Liver (tissue), 9 donors: ENCODE data around the gene KDM4C. TPM values are rescaled to one million over a fixed set of nuclear protein-coding genes. Genes with fewer than 3 reads are reported as not detected.

Experiments
- DNase-seq: peaks from one replicate; pipeline ENCODE4 v3.0.0-alpha.2; 2017; ENCODE audit warnings: low spot score
- H3K27ac ChIP-seq, 2 donors: one replicate each; pipeline ENCODE4 v1.7.0; 2013; ENCODE audit warnings: inconsistent platforms in 2 of 2, low read length in 2 of 2, control low read depth in 1 of 2, low read depth in 1 of 2, mild to moderate bottlenecking in 1 of 2
- H3K27me3 ChIP-seq, 4 donors: one replicate each; pipeline versions ENCODE4 v1.6.1 to v1.7.0; 2013; ENCODE audit warnings: low read length in 3 of 4, inconsistent platforms in 1 of 4, mild to moderate bottlenecking in 1 of 4, moderate library complexity in 1 of 4; ENCODE audit not compliant: control insufficient read depth in 4 of 4, insufficient read depth in 4 of 4
- H3K36me3 ChIP-seq, 4 donors: one replicate each; pipeline versions ENCODE4 v1.6.1 to v1.7.0; 2013; ENCODE audit warnings: low read length in 3 of 4, mild to moderate bottlenecking in 3 of 4, low read depth in 1 of 4, moderate library complexity in 1 of 4; ENCODE audit not compliant: control insufficient read depth in 4 of 4, insufficient read depth in 3 of 4
- H3K4me1 ChIP-seq, 4 donors: one replicate each; pipeline versions ENCODE4 v1.6.1 to v1.7.0; 2013; ENCODE audit warnings: low read length in 3 of 4, mild to moderate bottlenecking in 3 of 4, moderate library complexity in 1 of 4; ENCODE audit not compliant: control insufficient read depth in 4 of 4, insufficient read depth in 4 of 4
- H3K4me3 ChIP-seq, 3 donors: one replicate each; pipeline versions ENCODE4 v1.6.1 to v1.7.0; 2013; ENCODE audit warnings: low read length in 3 of 3, control low read depth in 1 of 3, low read depth in 1 of 3, mild to moderate bottlenecking in 1 of 3
- H3K9ac ChIP-seq, 2 donors: one replicate each; pipeline ENCODE4 v1.7.0; 2013; ENCODE audit warnings: low read length in 2 of 2, mild to moderate bottlenecking in 2 of 2, moderate library complexity in 2 of 2, control low read depth in 1 of 2, low read depth in 1 of 2
- H3K9me3 ChIP-seq, 4 donors: one replicate each; pipeline versions ENCODE4 v1.6.1 to v1.7.0; 2013; ENCODE audit warnings: low read length in 3 of 4; ENCODE audit not compliant: control insufficient read depth in 4 of 4
- EGR1 ChIP-seq, 2 donors: IDR thresholded peaks; 2 replicates each; pipeline ENCODE4 v1.6.1; 2016 to 2018; ENCODE audit warnings: antibody characterized with exemption in 2 of 2, low read depth in 2 of 2
- FOXA1 ChIP-seq: IDR thresholded peaks from 2 replicates; pipeline ENCODE4 v1.6.1; 2016; ENCODE audit warnings: antibody characterized with exemption
- HNF4A ChIP-seq, 2 donors: conservative IDR thresholded peaks; 2 replicates each; pipeline ENCODE4 v1.6.1; 2016; ENCODE audit warnings: antibody characterized with exemption in 2 of 2, mild to moderate bottlenecking in 2 of 2
- JUND ChIP-seq, 2 donors: IDR thresholded peaks; 2 replicates each; pipeline ENCODE4 v1.6.1; 2016; ENCODE audit warnings: antibody characterized with exemption in 2 of 2
- NR2F2 ChIP-seq: IDR thresholded peaks from 2 replicates; pipeline ENCODE4 v1.6.1; 2016; ENCODE audit warnings: antibody characterized with exemption
- RAD21 ChIP-seq, 2 donors: IDR thresholded peaks; 2 replicates each; pipeline ENCODE4 v1.6.1; 2016; ENCODE audit warnings: antibody characterized with exemption in 2 of 2, mild to moderate bottlenecking in 2 of 2
- RXRA ChIP-seq, 2 donors: IDR thresholded peaks; 2 replicates each; pipeline ENCODE4 v1.6.1; 2017 to 2018; ENCODE audit warnings: antibody characterized with exemption in 2 of 2, mild to moderate bottlenecking in 1 of 2
- SP1 ChIP-seq: IDR thresholded peaks from 2 replicates; pipeline ENCODE4 v1.6.1; 2018; ENCODE audit warnings: antibody characterized with exemption, mild to moderate bottlenecking
- TAF1 ChIP-seq: conservative IDR thresholded peaks from 2 replicates; pipeline ENCODE4 v1.6.1; 2016; ENCODE audit warnings: antibody characterized with exemption, mild to moderate bottlenecking
- WGBS: extraction: QIAGEN DNeasy Blood & Tissue Kit; methylation state at CpG from one replicate; pipeline ENCODE4 v1.1.7; 2013; 5-methylcytosine and 5-hydroxymethylcytosine counted together
- polyA plus RNA-seq, 2 donors: library from polyadenylated mRNA; stranded (reverse) in 1 of 2; unstranded in 1 of 2; fragments of 200-250 nt in 1 of 2; fragments of >200 nt in 1 of 2; fragmentation: Nextera tagmentation in 1 of 2; extraction: Ambion mirVana in 1 of 2; gene quantifications; one replicate each; pipeline versions ENCODE4 v1.2.1 to v1.2.3, GENCODE V29; 2013 to 2015
- total RNA-seq, 2 donors: library from RNA; depleted of rRNA; stranded (reverse); fragments of >200 nt; gene quantifications; one replicate each; pipeline ENCODE4 v1.2.3, GENCODE V29; 2014
- TF ChIP-seq, protein P1 (sequence below): fragments of 150-350 bp; IDR thresholded peaks from 2 replicates; pipeline ENCODE4 v1.5.1; 2017; ENCODE audit warnings: improper control_type of control experiment, low read depth, low read length; ENCODE audit not compliant: missing input control
- TF ChIP-seq, protein P2 (sequence below): IDR thresholded peaks from 2 replicates; pipeline ENCODE4 v1.6.1; 2016; ENCODE audit warnings: antibody characterized with exemption
- donor health status: healthy.
- donor health status: healthy.
- donor health status: healthy.
- donor health status: healthy.
- donor health status: healthy.

Gene KDM4C
- total and polyA plus RNA-seq, 4 donors = 4.3 to 40.2 (median 24.0) TPM

DNA sequence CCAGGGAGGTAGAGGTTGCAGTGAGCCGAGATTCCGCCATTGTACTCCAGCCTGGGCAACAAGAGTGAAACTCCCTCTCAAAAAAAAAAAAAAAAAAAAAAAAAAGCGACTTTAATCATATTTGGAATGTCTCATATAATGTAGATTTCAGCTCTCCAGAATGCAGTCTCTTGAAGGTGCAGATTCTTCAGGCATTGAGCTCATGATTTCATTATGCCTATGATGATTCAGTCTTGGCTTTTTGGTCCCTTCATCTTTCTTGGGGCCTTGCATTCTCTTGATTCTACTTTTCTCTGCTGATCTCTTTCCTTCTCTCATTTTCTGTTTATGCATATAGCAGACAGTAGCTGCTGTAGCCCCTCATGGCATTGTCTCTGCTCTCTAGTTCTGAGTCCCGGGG lies 22.9 kb downstream of the KDM4C start:
- Histone ChIP-seq H3K27ac (no peak overlapping the region), H3K27me3 (no peaks in the 10 kb centered on the region), H3K4me1 (peaks cover 0 to 10% (median 0%) of the 10 kb centered on the region in 4 donors), H3K9me3 (no peaks in the 10 kb centered on the region), H3K4me3 (no peak overlapping the region), H3K36me3 (no peaks in the 10 kb centered on the region), H3K9ac (no peak overlapping the region)
- 98% methylated on average over 4 of the region's 4 CpGs for WGBS
- TF ChIP-seq SP1 = no peak
- TF ChIP-seq RXRA (IDR thresholded peaks at IDR 0.05) = no peak
- TF ChIP-seq JUND (IDR thresholded peaks at IDR 0.05) = no peak
- TF ChIP-seq NR2F2 = no peak
- TF ChIP-seq, protein P1, sequence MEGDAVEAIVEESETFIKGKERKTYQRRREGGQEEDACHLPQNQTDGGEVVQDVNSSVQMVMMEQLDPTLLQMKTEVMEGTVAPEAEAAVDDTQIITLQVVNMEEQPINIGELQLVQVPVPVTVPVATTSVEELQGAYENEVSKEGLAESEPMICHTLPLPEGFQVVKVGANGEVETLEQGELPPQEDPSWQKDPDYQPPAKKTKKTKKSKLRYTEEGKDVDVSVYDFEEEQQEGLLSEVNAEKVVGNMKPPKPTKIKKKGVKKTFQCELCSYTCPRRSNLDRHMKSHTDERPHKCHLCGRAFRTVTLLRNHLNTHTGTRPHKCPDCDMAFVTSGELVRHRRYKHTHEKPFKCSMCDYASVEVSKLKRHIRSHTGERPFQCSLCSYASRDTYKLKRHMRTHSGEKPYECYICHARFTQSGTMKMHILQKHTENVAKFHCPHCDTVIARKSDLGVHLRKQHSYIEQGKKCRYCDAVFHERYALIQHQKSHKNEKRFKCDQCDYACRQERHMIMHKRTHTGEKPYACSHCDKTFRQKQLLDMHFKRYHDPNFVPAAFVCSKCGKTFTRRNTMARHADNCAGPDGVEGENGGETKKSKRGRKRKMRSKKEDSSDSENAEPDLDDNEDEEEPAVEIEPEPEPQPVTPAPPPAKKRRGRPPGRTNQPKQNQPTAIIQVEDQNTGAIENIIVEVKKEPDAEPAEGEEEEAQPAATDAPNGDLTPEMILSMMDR = no peak
- no peak for TF ChIP-seq FOXA1
- DNase-seq = no peak

DNA sequence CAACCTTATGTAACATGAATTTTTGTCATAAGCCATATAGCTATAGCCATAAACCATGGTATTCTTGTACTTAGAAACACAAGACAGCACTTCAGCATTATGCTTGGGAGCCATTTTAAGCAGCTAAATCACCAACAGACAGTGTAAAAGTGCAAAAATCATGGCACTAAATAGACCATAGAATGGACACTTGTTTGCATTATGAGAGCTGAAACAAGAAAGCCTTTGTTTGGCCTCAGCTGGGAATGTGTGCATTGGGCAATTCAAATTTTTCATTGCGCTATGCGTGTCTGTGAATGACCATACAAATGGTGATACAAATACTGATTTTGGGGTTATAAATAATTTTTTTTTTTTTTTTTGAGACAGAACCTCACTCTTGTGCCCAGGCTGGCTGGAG lies 23.7 kb downstream of the KDM4C start:
- no peak for DNase-seq
- 47% methylated on average over 2 of the region's 2 CpGs for WGBS
- H3K36me3 ChIP-seq = no peaks in the 10 kb centered on the region
- H3K9ac ChIP-seq = no peak overlapping the region
- TF ChIP-seq, protein P2, sequence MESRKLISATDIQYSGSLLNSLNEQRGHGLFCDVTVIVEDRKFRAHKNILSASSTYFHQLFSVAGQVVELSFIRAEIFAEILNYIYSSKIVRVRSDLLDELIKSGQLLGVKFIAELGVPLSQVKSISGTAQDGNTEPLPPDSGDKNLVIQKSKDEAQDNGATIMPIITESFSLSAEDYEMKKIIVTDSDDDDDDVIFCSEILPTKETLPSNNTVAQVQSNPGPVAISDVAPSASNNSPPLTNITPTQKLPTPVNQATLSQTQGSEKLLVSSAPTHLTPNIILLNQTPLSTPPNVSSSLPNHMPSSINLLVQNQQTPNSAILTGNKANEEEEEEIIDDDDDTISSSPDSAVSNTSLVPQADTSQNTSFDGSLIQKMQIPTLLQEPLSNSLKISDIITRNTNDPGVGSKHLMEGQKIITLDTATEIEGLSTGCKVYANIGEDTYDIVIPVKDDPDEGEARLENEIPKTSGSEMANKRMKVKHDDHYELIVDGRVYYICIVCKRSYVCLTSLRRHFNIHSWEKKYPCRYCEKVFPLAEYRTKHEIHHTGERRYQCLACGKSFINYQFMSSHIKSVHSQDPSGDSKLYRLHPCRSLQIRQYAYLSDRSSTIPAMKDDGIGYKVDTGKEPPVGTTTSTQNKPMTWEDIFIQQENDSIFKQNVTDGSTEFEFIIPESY = no peak
- TF ChIP-seq, protein P1 = no peak
- TF ChIP-seq HNF4A (conservative IDR thresholded peaks at IDR 0.05) (no peak), NR2F2 (no peak), RAD21 (IDR thresholded peaks at IDR 0.05) (no peak), EGR1 (IDR thresholded peaks at IDR 0.05; ENCODE audit: low read depth in 2 of 2) (no peak)
- no peak overlapping the region for H3K27ac ChIP-seq
- H3K4me3 ChIP-seq = no peak overlapping the region
- no peaks in the 10 kb centered on the region for H3K9me3 ChIP-seq
- no peaks in the 10 kb centered on the region for H3K27me3 ChIP-seq
- peaks cover 0 to 10% (median 0%) of the 10 kb centered on the region in 4 donors for H3K4me1 ChIP-seq

DNA sequence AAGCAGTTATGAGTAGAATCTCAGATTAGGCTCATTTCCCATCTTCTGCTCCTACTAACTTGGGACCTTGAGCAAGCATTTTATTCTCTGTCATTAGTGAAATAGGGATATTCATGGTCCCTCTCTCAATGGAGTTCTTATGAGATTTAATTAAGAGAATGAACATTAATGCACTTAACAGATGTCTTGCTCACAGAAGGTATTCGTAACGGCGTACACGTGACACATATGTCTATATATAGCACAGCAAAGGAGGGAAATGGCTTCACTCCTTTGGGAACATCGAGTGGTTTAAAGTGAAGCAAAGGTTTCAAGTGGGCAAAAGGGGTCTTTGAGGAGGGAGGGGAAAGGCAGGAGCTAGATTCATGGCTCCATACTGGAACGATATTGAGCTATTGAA lies 24.6 kb downstream of the KDM4C start:
- no peaks in the 10 kb centered on the region for H3K9me3 ChIP-seq
- no peak overlapping the region for H3K27ac ChIP-seq
- no peak for DNase-seq
- H3K36me3 ChIP-seq = no peaks in the 10 kb centered on the region
- 96% methylated on average over 6 of the region's 6 CpGs for WGBS
- H3K9ac ChIP-seq = no peak overlapping the region
- no peaks in the 10 kb centered on the region for H3K27me3 ChIP-seq
- no peak for TF ChIP-seq TAF1
- H3K4me1 ChIP-seq = peaks cover 0 to 10% (median 2%) of the 10 kb centered on the region in 4 donors
- no peak overlapping the region for H3K4me3 ChIP-seq
